GM12872 (cell line): ENCODE data around the gene FUZ.

Experiments
- CTCF ChIP-seq: IDR thresholded peaks from 3 replicates; pipeline ENCODE4 v1.5.1; 2011; ENCODE audit warnings: low read depth, mild to moderate bottlenecking, low read length, moderate library complexity; ENCODE audit not compliant: insufficient read depth

Gene FUZ

GRCh38 chr19:49829200-49829599 is 16.1 kb upstream of the FUZ start:
- TF ChIP-seq CTCF: no peak

- TF ChIP-seq CTCF: no peak
Observed at GRCh38 chr19:49827034-49827433, 13.9 kb upstream of the FUZ start.

- TF ChIP-seq CTCF: no peak
Observed at GRCh38 chr19:49824662-49825061, 11.6 kb upstream of the FUZ start.

- no peak for TF ChIP-seq CTCF
Observed at GRCh38 chr19:49823472-49823871, 10.4 kb upstream of the FUZ start.

GRCh38 chr19:49820125-49820524 is 7.0 kb upstream of the FUZ start:
- no peak for TF ChIP-seq CTCF

- TF ChIP-seq CTCF: no peak
Observed at GRCh38 chr19:49818649-49819370, 5.7 kb upstream of the FUZ start.

GRCh38 chr19:49817964-49818648 is 5.0 kb upstream of the FUZ start, which contains the start of gene MED25:
MED25 (plus strand) TSS chr19:49818289; CDS start chr19:49818342, 53 bp downstream.
- TF ChIP-seq CTCF: peak; percentile 14; the same call in 1 of the 3 replicates
